T-helper 17 cell (primary cell): Measurements from ENCODE around the gene TMIGD2. TPM values are rescaled to one million over a fixed set of nuclear protein-coding genes. Genes with fewer than 3 reads are reported as not detected.
"Not testable (repeated sequence)": the region's sequence is repeated elsewhere in the genome, so short reads cannot be mapped to it uniquely, and the experiment has no call there.

Source experiments
- ATAC-seq: fragments of 150-1000 bp; cut with Tn5 transposase; 2 replicates; pipeline ENCODE4 v1.10.0; 2021; ENCODE audit warnings: mild to moderate bottlenecking, moderate library complexity
- DNase-seq, 3 donors: peaks; one replicate each; pipeline versions ENCODE4 v3.0.0 to v3.0.0-alpha.2; 2020 to 2021
- H3K9me3 ChIP-seq: one replicate; pipeline ENCODE4 v1.7.0; 2013; ENCODE audit warnings: low read length, mild to moderate bottlenecking; ENCODE audit not compliant: control insufficient read depth, poor library complexity, severe bottlenecking
- H3K27ac Mint-ChIP-seq: one replicate; pipeline ENCODE4 v1.8.0; 2022; ENCODE audit warnings: mild to moderate bottlenecking, moderate library complexity, mixed read lengths
- H3K27me3 Mint-ChIP-seq: one replicate; pipeline ENCODE4 v1.8.0; 2022; ENCODE audit warnings: mixed read lengths
- H3K36me3 Mint-ChIP-seq: one replicate; pipeline ENCODE4 v1.8.0; 2022; ENCODE audit warnings: low read depth, mixed read lengths
- H3K4me1 Mint-ChIP-seq: one replicate; pipeline ENCODE4 v1.8.0; 2022; ENCODE audit warnings: mild to moderate bottlenecking, mixed read lengths
- H3K4me3 Mint-ChIP-seq: one replicate; pipeline ENCODE4 v1.8.0; 2022; ENCODE audit warnings: mild to moderate bottlenecking, moderate library complexity, mixed read lengths
- total RNA-seq, 4 donors: library from RNA in 2 of 4; stranded (reverse) in 2 of 4; gene quantifications; one replicate each; pipeline ENCODE4 v1.2.3 and lab custom pipeline; 2022 to 2026

The TMIGD2 gene
- total RNA-seq, 2 donors from 2014 or later, result 5.2 to 7.9 TPM

DNA sequence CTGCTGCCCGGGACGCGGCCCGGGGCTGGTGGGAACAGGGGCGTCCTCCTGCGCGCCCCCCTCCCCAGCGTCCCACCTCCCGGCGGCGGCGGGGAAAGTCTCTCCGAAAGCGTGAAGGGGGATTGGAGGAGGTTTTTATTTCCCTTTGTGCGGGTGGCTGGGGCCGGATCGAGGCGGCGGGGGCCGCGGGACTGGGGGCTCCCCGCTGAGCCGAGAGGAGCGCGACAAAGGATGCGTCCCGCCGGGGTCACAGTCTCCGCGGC lies 23.0 kb downstream of the TMIGD2 start:
- ATAC-seq (no peak), DNase-seq (no peak)
- Mint-ChIP-seq H3K27ac (no peak overlapping the region), H3K27me3 (peaks cover 10% of the 10 kb centered on the region), H3K4me3 (no peak overlapping the region), H3K36me3 (no peaks in the 10 kb centered on the region), H3K4me1 (peaks cover 2% of the 10 kb centered on the region)
- no peaks in the 10 kb centered on the region for H3K9me3 ChIP-seq

DNA sequence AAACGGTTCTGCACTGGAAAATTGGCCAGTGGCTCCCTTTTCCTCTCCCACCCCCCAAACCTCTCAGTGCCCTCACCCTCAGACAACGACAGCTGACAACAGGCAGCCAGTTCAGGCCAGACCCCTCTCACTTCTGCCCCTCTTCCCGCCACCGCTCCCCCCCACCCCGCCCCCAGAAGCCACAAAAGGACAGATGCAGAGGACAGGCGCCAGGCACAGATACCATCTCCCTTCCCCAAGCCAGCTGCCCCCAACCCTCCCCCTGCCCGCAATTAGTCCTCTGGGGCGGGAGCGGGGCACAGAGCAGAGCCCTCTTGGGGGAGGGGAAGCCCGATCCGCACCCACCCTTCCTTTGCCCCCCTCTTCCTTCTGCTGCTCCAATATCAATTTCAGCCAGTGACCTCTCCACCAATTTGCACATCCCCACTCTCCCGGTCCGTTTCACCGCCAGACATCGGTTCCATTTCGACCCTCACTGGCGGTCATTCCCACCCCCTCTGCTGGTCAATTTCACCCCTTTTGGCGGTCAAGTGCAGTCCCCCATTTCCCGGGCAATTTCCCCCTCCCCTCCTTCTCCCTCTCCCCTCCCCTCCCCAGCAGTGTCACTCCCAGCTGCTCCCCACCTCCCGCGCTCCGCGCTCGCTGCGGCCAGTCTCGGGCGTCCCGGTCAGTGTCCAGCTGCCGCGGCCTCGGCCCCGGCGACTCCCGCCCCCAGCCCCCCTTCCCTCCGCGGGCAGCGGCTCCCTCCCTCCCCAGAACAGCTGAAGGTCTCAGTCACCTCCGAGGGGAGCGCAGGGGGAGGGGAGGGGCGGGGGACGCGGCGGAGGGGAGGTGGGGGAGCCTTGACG lies 23.5 kb downstream of the TMIGD2 start, which contains the start of gene SHD:
Gene SHD, plus strand, starts transcription at position 848 of the 848 bp plus-strand sequence. CDS start 798 bp downstream, outside the sequence.
- Mint-ChIP-seq H3K27ac (no peak within 1 kb of the TSS), H3K4me1 (peaks cover 2% of the 10 kb centered on the region), H3K27me3 (peaks cover 10% of the 10 kb centered on the region), H3K36me3 (no peaks in the 10 kb centered on the region), H3K4me3 (peak within 1 kb of the TSS; percentile 78)
- ATAC-seq (no peak), DNase-seq (no peak)
- no peaks in the 10 kb centered on the region for H3K9me3 ChIP-seq

DNA sequence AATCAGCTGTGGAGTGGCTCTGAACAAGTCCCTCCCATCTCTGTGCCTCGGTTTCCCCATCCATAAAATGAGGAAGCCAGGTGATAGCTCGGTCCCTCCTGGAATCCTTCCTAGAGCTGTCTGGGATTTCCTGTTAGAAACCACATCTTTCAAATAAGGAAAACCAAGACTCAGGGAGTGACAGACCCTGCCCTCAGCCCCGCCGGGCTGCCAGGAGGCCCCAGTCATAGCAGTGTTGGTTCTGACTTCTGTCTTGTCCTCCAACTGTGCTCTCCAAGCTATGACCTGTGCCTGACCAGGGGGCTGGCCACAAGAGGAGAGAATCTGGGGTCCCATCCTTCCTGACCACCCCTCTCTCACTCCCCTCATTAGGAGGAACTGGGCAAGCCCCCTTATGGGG lies 24.2 kb downstream of the TMIGD2 start:
- Mint-ChIP-seq H3K4me3 (no peak overlapping the region), H3K4me1 (peaks cover 2% of the 10 kb centered on the region), H3K27ac (no peak overlapping the region), H3K36me3 (no peaks in the 10 kb centered on the region), H3K27me3 (peaks cover 10% of the 10 kb centered on the region)
- no peaks in the 10 kb centered on the region for H3K9me3 ChIP-seq
- DNase-seq (no peak), ATAC-seq (no peak)

DNA sequence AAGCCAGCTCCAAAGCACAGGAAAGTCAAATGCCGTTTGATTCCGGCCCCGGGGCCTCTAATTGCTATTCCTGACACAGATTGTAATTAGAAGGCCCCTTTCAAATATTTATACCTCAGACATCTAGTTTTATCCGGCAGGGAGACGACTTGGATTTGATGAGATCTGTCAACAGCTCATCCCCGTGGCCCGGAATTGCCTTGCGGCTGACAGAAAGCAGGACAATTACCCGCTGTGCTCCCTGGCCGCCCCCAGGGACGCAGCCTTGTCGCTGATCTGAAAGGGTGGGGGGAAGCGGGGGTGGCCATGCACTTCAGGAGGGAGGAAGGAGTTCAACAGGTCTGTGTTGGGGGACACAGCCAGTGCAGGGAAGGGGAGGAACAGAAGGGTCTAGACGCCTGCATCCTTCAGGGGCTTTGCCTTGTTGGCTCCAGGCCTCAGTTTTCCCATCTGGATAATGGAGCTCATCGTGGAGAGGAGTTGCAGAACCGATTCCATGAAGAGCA lies 24.9 kb downstream of the TMIGD2 start:
- H3K9me3 ChIP-seq, result no peaks in the 10 kb centered on the region
- DNase-seq, result no peak
- H3K4me3 Mint-ChIP-seq, result no peak overlapping the region
- peaks cover 2% of the 10 kb centered on the region for H3K4me1 Mint-ChIP-seq
- no peak overlapping the region for H3K27ac Mint-ChIP-seq
- peaks cover 10% of the 10 kb centered on the region for H3K27me3 Mint-ChIP-seq
- ATAC-seq, result no peak
- no peaks in the 10 kb centered on the region for H3K36me3 Mint-ChIP-seq

DNA sequence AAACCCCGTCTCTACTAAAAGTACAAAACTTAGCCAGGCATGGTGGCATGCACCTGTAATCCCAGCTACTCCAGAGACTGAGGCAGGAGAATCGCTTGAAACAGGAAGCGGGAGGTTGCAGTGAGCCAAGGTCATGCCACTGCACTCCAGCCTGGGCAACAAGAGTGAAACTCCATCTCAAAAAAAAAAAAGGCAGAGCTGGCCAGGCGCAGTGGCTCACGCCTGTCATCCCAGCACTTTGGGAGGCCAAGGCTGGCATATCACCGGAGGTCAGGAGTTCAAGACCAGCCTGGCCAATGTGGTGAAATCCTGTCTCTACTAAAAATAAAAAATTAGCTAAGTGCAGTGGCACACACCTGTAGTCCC lies 27.9 kb downstream of the TMIGD2 start:
- H3K4me3 Mint-ChIP-seq, H3K27ac Mint-ChIP-seq, DNase-seq, ATAC-seq, H3K27me3 Mint-ChIP-seq, H3K9me3 ChIP-seq, H3K36me3 Mint-ChIP-seq, H3K4me1 Mint-ChIP-seq: not testable (repeated sequence)

DNA sequence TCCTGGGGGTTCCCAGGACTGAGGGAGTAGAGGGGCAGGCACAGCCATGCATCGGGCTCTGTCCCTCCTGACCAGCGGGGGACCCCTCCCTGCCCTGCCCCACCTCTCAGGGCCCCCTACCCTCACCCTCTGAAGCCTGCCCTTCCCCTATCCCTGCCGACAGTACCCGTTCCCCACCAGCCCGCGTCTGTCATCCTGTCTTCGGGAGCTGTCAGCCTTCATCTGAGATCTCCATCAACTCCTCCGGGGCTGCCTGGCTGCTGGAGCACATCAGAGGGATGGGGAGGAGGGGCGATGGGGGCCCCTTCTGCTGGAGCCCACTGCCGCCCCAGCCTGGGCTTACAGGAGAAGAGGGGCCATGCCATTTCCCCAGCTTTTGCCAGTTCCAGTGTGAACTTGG lies 29.3 kb downstream of the TMIGD2 start:
- no peaks in the 10 kb centered on the region for H3K9me3 ChIP-seq
- Mint-ChIP-seq H3K4me1 (no peaks in the 10 kb centered on the region), H3K36me3 (peaks cover 2% of the 10 kb centered on the region), H3K4me3 (no peak overlapping the region), H3K27me3 (no peaks in the 10 kb centered on the region), H3K27ac (no peak overlapping the region)
- no peak for DNase-seq
- ATAC-seq, result no peak

DNA sequence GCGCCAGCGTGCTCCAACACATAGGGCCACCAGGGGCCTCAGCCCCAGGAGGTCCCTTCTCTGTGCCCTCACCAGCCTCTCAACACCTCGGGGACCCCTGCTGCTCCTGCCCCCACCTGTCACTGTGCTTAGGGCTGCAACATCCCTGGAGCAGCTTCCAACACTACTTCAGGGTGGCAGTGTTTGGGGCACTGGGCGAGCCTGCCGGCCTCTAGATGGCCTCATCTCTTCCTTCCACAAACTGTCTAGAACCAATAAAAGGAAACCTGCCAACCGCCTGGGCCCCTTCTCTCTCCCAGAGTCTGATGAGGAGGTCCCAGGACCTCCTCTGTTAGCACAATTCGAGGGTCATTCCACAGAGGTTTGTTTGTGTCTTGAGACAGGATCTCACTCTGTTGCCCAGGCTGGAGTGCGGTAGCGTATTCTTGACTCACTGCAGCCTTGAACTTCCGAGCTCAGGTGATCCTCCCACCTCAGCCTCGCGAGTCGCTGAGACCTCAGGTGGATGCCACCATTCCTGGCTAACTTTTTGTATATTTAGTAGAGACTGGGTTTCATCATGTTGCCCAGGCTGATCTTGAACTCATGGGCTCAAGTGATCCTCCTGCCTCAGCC lies 33.3 kb downstream of the TMIGD2 start:
- Mint-ChIP-seq H3K27ac (no peak overlapping the region), H3K4me3 (no peak overlapping the region), H3K27me3 (no peaks in the 10 kb centered on the region), H3K4me1 (peaks cover 8% of the 10 kb centered on the region), H3K36me3 (peaks cover 6% of the 10 kb centered on the region)
- DNase-seq (no peak), ATAC-seq (no peak)
- H3K9me3 ChIP-seq, result no peaks in the 10 kb centered on the region

DNA sequence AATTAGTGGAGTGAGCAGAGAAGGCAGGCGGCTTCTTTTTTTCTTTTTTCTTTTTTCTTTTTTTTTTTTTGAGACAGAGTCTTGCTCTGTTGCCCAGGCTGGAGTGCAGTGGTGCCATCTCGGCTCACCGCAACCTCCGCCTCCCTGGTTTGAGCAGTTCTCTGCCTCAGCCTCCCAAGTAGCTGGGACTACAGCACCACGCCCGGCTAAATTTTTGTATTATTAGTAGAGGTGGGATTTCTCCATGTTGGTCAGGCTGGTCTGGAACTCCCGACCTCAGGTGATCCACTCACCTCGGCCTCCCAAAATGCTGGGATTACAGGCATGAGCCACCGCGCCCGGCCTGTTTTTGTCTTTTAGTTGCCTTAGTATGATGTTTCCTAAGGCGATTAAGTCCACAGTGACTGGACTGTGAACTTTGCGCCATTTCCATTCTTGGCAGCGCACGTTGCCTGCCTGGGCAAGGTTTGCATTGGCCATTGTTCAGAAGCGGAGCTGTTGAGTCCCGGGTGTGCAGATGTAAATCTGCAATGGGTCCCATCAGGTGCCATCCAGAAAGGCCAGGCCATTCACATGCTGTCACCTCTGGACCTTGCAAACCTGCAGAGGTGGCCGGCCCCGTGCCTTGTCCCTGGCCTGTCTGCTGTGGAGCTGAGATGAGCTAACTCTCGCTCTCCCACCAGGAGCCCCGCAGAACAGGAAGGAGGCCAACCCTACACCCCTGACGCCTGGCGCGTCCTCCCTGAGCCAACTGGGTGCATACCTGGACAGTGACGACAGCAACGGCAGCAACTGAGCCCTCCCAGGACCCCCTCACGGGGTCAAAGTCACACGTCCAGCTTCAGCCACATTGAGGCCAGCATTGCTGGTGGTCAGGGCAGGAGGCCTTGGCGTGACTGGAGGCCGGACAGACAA lies 34.0 kb downstream of the TMIGD2 start:
- no peak for ATAC-seq
- H3K36me3 Mint-ChIP-seq, result peaks cover 6% of the 10 kb centered on the region

DNA sequence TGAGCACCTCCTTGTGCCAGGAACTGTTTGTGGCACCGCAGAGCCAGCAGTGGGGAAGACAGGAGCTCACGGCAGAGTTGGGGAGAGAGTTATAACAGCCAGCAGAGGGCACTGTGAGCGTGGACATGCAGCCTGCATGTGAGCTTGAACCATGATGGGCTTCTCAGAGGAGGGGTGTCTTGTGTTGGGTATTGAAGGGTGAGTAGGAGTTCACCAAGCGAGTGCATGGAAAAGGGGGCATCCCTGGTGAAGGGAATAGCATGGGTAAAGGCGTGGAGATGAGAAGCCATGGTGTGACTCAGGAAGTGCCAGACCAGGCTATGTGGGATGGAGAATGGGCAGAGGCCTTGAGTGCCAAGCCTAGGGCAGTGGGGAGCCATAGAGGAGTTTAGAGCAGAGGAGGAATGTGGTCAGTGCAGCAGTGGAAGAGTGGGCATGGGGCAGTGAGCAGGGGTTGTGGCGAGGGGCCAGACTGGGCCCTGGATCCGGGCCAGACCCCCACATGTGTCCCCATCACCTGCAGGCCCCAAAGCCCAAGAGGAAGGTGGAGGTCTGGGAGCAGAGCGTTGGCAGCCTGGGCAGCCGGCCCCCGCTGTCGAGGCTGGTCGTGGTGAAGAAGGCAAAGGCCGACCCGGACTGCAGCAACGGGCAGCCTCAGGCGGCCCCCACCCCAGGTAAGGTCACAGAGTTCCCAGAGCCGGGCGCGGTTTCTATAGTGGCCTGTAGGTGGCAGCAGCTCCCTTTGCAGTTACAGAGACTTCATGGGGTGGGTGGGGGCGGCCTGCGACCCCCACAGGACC lies 34.9 kb downstream of the TMIGD2 start:
- H3K9me3 ChIP-seq, result no peaks in the 10 kb centered on the region
- Mint-ChIP-seq H3K27ac (peak overlapping the region; percentile 24), H3K36me3 (peaks cover 6% of the 10 kb centered on the region), H3K27me3 (no peaks in the 10 kb centered on the region), H3K4me1 (peaks cover 8% of the 10 kb centered on the region), H3K4me3 (peak overlapping the region; percentile 7)
- peak; percentile 68 for ATAC-seq
- DNase-seq, result peak; percentile 29 to 53 (median 40)

More for the DNA sequence above, 34.0 kb downstream of the TMIGD2 start:
- Mint-ChIP-seq H3K4me3 (no peak overlapping the region), H3K4me1 (peaks cover 8% of the 10 kb centered on the region), H3K27ac (no peak overlapping the region), H3K27me3 (no peaks in the 10 kb centered on the region)
- DNase-seq, result no peak
- H3K9me3 ChIP-seq, result no peaks in the 10 kb centered on the region

DNA sequence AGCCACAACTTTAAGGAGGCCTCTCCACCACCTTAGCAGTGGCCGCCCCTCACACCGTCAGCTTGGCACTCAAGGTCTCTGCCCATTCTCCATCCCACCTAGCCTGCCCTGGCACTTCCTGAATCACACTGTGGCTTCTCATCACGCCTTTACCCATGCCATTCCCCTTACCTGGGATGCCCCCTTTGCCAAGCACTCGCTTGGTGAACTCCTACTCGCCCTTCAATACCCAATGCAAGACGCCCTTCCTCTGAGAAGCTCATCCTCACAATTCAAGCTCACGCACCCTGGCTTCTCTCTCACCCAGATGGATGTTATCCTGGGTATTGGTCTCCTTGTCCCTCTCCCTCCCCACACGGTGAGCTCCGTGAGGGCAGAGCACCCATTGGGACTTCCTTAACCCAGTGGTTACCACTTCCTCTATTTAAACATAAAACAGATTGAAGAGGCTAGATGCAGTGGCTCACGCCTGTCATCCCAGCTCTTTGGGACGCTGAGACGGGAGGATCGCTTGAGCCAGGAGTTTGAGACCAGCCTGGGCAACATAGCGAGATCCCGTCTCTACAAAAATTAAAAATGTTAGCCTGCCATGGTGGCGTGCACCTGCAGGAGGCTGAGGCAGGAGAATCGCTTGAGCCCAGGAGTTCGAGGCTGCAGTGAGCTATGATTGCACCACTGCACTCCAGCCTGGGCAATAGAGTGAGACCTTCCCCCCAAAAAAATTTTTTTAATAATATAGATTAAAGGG lies 35.8 kb downstream of the TMIGD2 start:
- Mint-ChIP-seq H3K27ac (no peak overlapping the region), H3K27me3 (no peaks in the 10 kb centered on the region), H3K4me1 (peaks cover 8% of the 10 kb centered on the region), H3K4me3 (no peak overlapping the region), H3K36me3 (peaks cover 6% of the 10 kb centered on the region)
- DNase-seq, result no peak
- ATAC-seq, result no peak
- H3K9me3 ChIP-seq, result no peaks in the 10 kb centered on the region

DNA sequence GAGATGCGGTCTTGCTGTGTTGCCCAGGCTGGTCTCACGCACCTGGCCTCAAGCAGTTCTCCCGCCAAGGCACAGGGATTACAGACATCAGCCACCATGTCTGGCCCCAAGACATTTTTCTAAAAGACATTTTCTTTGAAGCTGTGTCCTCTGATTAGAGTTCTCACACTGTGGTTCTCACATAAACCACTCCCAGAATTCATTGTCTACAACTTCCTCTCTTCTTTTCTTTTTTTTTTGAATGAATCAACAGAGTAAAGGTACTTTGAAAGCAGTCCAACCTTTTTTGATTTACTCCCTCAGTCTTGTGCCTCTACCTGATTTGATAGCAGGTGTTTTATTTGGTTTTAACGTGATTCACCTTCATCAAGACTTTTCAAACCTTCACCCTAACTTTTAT lies 37.4 kb downstream of the TMIGD2 start:
- no peaks in the 10 kb centered on the region for H3K9me3 ChIP-seq
- Mint-ChIP-seq H3K36me3 (peaks cover 6% of the 10 kb centered on the region), H3K4me1 (peaks cover 10% of the 10 kb centered on the region), H3K27ac (peak overlapping the region; percentile 81), H3K4me3 (no peak overlapping the region), H3K27me3 (no peaks in the 10 kb centered on the region)
- no peak for DNase-seq
- no peak for ATAC-seq

DNA sequence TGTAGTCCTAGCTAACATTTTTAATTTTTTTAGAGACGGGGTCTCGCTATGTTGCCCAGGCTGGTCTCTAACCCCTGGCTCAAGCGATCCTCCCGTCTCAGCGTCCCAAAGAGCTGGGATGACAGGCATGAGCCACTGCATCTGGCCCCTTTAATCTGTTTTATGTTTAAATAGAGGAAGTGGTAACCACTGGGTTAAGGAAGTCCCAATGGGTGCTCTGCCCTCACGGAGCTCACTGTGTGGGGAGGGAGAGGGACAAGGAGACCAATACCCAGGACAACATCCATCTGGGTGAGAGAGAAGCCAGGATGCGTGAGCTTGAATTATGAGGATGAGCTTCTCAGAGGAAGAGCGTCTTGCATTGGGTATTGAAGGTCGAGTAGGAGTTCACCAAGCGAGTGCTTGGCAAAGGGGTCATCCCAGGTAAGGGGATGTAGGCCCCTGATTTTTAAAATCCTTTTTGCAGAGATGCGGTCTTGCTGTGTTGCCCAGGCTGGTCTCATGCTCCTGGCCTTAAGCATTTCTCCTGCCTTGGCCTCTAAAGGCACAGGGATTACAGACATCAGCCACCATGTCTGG lies 41.5 kb downstream of the TMIGD2 start:
- no peak for ATAC-seq
- no peak overlapping the region for H3K27ac Mint-ChIP-seq
- H3K9me3 ChIP-seq, result no peaks in the 10 kb centered on the region
- H3K4me1 Mint-ChIP-seq, result peaks cover 5% of the 10 kb centered on the region
- no peak for DNase-seq
- H3K27me3 Mint-ChIP-seq, result no peaks in the 10 kb centered on the region
- H3K4me3 Mint-ChIP-seq, result no peak overlapping the region
- H3K36me3 Mint-ChIP-seq, result peaks cover 3% of the 10 kb centered on the region
